ENCODE measurements around the gene TRMU. TPM values are rescaled to one million over a fixed set of nuclear protein-coding genes. Genes with fewer than 3 reads are reported as not detected.

The TRMU gene
- total and polyA plus RNA-seq, 2 experiments from 2014 or later = 48.3 to 70.4 TPM

DNA sequence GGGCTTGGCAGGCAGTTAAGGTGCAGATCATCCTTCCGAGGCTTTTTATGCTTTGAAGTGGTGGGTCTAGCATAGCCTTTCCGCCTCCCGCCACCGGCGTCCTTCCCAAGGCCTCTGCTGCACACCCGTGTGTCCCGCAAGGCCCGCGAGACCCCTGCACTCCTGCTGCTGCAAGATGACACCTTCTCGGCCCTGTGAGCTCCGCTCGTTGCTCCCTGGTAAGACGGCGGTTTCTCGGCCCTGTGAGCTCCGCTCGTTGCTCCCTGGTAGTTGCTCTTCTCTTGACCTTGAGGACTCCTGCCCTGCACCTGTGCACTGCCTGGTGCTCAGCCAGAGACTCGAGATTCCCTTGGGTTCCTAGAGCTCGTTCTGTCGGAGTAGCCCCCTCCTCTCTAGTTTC is 17.9 kb upstream of the TRMU start (continued):
- TF ChIP-seq, protein P1, sequence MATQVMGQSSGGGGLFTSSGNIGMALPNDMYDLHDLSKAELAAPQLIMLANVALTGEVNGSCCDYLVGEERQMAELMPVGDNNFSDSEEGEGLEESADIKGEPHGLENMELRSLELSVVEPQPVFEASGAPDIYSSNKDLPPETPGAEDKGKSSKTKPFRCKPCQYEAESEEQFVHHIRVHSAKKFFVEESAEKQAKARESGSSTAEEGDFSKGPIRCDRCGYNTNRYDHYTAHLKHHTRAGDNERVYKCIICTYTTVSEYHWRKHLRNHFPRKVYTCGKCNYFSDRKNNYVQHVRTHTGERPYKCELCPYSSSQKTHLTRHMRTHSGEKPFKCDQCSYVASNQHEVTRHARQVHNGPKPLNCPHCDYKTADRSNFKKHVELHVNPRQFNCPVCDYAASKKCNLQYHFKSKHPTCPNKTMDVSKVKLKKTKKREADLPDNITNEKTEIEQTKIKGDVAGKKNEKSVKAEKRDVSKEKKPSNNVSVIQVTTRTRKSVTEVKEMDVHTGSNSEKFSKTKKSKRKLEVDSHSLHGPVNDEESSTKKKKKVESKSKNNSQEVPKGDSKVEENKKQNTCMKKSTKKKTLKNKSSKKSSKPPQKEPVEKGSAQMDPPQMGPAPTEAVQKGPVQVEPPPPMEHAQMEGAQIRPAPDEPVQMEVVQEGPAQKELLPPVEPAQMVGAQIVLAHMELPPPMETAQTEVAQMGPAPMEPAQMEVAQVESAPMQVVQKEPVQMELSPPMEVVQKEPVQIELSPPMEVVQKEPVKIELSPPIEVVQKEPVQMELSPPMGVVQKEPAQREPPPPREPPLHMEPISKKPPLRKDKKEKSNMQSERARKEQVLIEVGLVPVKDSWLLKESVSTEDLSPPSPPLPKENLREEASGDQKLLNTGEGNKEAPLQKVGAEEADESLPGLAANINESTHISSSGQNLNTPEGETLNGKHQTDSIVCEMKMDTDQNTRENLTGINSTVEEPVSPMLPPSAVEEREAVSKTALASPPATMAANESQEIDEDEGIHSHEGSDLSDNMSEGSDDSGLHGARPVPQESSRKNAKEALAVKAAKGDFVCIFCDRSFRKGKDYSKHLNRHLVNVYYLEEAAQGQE (IDR thresholded peaks at IDR 0.05; ENCODE audit: unreplicated experiment) = no peak
- no peak for TF ChIP-seq CREB1 (CRISPR knock-in tag; IDR thresholded peaks at IDR 0.05; ENCODE audit: low read depth)
- TF ChIP-seq, protein P2, sequence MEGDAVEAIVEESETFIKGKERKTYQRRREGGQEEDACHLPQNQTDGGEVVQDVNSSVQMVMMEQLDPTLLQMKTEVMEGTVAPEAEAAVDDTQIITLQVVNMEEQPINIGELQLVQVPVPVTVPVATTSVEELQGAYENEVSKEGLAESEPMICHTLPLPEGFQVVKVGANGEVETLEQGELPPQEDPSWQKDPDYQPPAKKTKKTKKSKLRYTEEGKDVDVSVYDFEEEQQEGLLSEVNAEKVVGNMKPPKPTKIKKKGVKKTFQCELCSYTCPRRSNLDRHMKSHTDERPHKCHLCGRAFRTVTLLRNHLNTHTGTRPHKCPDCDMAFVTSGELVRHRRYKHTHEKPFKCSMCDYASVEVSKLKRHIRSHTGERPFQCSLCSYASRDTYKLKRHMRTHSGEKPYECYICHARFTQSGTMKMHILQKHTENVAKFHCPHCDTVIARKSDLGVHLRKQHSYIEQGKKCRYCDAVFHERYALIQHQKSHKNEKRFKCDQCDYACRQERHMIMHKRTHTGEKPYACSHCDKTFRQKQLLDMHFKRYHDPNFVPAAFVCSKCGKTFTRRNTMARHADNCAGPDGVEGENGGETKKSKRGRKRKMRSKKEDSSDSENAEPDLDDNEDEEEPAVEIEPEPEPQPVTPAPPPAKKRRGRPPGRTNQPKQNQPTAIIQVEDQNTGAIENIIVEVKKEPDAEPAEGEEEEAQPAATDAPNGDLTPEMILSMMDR (conservative IDR thresholded peaks at IDR 0.05; ENCODE audit: low read depth in 2 of 2) = no peak
- TF ChIP-seq ZNF331 (CRISPR knock-in tag; IDR thresholded peaks at IDR 0.05; ENCODE audit: low read depth) = no peak
- no peak for TF ChIP-seq JUNB (IDR thresholded peaks at IDR 0.05; ENCODE audit: unreplicated experiment)
- TF ChIP-seq NANOG (IDR thresholded peaks at IDR 0.05; ENCODE audit: borderline replicate concordance) = no peak

DNA sequence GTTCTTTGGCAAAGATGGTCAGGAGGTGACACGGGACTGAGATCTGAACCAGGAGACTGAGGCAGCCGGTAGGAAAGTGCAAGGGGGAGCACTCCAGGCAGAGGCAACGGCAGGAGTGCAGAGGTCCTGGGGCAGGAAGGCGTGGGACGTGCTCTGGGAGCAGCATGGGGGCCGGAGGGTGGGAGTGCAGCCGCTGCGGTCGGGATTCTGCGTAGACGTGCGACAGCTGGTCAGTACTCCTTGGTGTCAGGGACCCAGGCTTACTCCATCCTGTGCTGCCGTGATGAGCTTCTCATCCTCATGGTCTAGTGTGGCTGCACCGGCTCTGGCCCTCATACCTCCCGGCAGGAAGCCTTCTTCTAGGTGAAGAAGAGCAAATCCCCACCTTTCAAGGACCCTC is 16.9 kb upstream of the TRMU start:
- no peaks in the 10 kb centered on the region for H3K4me1 ChIP-seq (ENCODE audit: insufficient read depth)
- Mint-ChIP-seq H3K9me3 (no peaks in the 10 kb centered on the region), H3K36me3 (ENCODE audit: low read depth) (peaks cover 67% of the 10 kb centered on the region), H3K4me1 (no peaks in the 10 kb centered on the region), H3K27me3 (ENCODE audit: insufficient read depth, low read depth, poor library complexity) (peaks cover 11% of the 10 kb centered on the region), H3K4me3 (no peak overlapping the region), H3K27ac (no peak overlapping the region)
- H3K4me2 ChIP-seq = no peak overlapping the region
- H3K27me3 ChIP-seq (ENCODE audit: insufficient read depth) = no peaks in the 10 kb centered on the region
- no peaks in the 10 kb centered on the region; the same call in 1 of the 2 replicates for H3K79me2 ChIP-seq (replicated peaks; ENCODE audit: insufficient read depth)
- no peak for DNase-seq (ENCODE audit: low spot score)
- no peaks in the 10 kb centered on the region for H3F3A ChIP-seq (replicated peaks; ENCODE audit: low read depth)
- H3K4me3 ChIP-seq = no peak overlapping the region
- H2AFZ ChIP-seq = no peak overlapping the region
- ATAC-seq = no peak
- H3K9me2 ChIP-seq (ENCODE audit: insufficient read depth) = no peaks in the 10 kb centered on the region
- no peak overlapping the region for H3K27ac ChIP-seq (ENCODE audit: low read depth)
- no peaks in the 10 kb centered on the region; the same call in 1 of the 2 replicates for H4K20me1 ChIP-seq (replicated peaks; ENCODE audit: insufficient read depth)
- H3K36me3 ChIP-seq (ENCODE audit: insufficient read depth) = peaks cover 14% of the 10 kb centered on the region; the same call in 1 of the 2 replicates
- TF ChIP-seq ZNF331 (CRISPR knock-in tag; IDR thresholded peaks at IDR 0.05; ENCODE audit: low read depth) (no peak), NANOG (IDR thresholded peaks at IDR 0.05; ENCODE audit: borderline replicate concordance) (no peak), POLR2AphosphoS5 (IDR thresholded peaks at IDR 0.05; ENCODE audit: low read depth) (no peak), JUNB (IDR thresholded peaks at IDR 0.05; ENCODE audit: unreplicated experiment) (no peak)
- TF ChIP-seq, protein P3, sequence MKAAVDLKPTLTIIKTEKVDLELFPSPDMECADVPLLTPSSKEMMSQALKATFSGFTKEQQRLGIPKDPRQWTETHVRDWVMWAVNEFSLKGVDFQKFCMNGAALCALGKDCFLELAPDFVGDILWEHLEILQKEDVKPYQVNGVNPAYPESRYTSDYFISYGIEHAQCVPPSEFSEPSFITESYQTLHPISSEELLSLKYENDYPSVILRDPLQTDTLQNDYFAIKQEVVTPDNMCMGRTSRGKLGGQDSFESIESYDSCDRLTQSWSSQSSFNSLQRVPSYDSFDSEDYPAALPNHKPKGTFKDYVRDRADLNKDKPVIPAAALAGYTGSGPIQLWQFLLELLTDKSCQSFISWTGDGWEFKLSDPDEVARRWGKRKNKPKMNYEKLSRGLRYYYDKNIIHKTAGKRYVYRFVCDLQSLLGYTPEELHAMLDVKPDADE (IDR thresholded peaks at IDR 0.05) = no peak
- TF ChIP-seq, protein P2 (conservative IDR thresholded peaks at IDR 0.05; ENCODE audit: low read depth in 2 of 2) = no peak
- TF ChIP-seq, protein P4, sequence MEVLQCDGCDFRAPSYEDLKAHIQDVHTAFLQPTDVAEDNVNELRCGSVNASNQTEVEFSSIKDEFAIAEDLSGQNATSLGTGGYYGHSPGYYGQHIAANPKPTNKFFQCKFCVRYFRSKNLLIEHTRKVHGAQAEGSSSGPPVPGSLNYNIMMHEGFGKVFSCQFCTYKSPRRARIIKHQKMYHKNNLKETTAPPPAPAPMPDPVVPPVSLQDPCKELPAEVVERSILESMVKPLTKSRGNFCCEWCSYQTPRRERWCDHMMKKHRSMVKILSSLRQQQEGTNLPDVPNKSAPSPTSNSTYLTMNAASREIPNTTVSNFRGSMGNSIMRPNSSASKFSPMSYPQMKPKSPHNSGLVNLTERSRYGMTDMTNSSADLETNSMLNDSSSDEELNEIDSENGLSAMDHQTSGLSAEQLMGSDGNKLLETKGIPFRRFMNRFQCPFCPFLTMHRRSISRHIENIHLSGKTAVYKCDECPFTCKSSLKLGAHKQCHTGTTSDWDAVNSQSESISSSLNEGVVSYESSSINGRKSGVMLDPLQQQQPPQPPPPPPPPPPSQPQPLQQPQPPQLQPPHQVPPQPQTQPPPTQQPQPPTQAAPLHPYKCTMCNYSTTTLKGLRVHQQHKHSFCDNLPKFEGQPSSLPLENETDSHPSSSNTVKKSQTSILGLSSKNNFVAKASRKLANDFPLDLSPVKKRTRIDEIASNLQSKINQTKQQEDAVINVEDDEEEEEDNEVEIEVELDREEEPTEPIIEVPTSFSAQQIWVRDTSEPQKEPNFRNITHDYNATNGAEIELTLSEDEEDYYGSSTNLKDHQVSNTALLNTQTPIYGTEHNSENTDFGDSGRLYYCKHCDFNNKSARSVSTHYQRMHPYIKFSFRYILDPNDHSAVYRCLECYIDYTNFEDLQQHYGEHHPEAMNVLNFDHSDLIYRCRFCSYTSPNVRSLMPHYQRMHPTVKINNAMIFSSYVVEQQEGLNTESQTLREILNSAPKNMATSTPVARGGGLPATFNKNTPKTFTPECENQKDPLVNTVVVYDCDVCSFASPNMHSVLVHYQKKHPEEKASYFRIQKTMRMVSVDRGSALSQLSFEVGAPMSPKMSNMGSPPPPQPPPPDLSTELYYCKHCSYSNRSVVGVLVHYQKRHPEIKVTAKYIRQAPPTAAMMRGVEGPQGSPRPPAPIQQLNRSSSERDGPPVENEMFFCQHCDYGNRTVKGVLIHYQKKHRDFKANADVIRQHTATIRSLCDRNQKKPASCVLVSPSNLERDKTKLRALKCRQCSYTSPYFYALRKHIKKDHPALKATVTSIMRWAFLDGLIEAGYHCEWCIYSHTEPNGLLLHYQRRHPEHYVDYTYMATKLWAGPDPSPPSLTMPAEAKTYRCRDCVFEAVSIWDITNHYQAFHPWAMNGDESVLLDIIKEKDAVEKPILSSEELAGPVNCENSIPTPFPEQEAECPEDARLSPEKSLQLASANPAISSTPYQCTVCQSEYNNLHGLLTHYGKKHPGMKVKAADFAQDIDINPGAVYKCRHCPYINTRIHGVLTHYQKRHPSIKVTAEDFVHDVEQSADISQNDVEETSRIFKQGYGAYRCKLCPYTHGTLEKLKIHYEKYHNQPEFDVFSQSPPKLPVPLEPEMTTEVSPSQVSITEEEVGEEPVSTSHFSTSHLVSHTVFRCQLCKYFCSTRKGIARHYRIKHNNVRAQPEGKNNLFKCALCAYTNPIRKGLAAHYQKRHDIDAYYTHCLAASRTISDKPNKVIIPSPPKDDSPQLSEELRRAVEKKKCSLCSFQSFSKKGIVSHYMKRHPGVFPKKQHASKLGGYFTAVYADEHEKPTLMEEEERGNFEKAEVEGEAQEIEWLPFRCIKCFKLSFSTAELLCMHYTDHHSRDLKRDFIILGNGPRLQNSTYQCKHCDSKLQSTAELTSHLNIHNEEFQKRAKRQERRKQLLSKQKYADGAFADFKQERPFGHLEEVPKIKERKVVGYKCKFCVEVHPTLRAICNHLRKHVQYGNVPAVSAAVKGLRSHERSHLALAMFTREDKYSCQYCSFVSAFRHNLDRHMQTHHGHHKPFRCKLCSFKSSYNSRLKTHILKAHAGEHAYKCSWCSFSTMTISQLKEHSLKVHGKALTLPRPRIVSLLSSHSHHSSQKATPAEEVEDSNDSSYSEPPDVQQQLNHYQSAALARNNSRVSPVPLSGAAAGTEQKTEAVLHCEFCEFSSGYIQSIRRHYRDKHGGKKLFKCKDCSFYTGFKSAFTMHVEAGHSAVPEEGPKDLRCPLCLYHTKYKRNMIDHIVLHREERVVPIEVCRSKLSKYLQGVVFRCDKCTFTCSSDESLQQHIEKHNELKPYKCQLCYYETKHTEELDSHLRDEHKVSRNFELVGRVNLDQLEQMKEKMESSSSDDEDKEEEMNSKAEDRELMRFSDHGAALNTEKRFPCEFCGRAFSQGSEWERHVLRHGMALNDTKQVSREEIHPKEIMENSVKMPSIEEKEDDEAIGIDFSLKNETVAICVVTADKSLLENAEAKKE (CRISPR knock-in tag; IDR thresholded peaks at IDR 0.05) = no peak

All from GM23338 (cell line).